Cardiac muscle cell (in vitro differentiated cells and primary cell): ENCODE data around the gene BCAP31. TPM values are rescaled to one million over a fixed set of nuclear protein-coding genes. Genes with fewer than 3 reads are reported as not detected.

Experiments
- DNase-seq, 2 donors: peaks; one replicate each; pipeline versions ENCODE4 v3.0.0 to v3.0.0-alpha.2; 2010 to 2017; ENCODE audit warnings: low read depth in 1 of 2, low spot score in 1 of 2
- H3K27ac ChIP-seq: fragments of 200-600 bp; sonication (generic); 2 replicates; pipeline ENCODE4 v1.5.1; 2016
- H3K27me3 ChIP-seq: fragments of 200-600 bp; sonication (generic); 2 replicates; pipeline ENCODE4 v1.6.0; 2016; ENCODE audit warnings: control low read depth
- H3K36me3 ChIP-seq: fragments of 200-600 bp; sonication (generic); 2 replicates; pipeline ENCODE4 v1.5.1; 2016; ENCODE audit warnings: control low read depth
- H3K4me1 ChIP-seq: fragments of 200-600 bp; sonication (generic); 2 replicates; pipeline ENCODE4 v1.8.1; 2017; ENCODE audit warnings: low read depth, mild to moderate bottlenecking, mixed run types
- H3K4me3 ChIP-seq: fragments of 200-600 bp; sonication (generic); 2 replicates; pipeline ENCODE4 v1.5.1; 2016; ENCODE audit warnings: mild to moderate bottlenecking
- H3K9me3 ChIP-seq: fragments of 200-600 bp; sonication (generic); 2 replicates; pipeline ENCODE4 v1.5.1; 2017; ENCODE audit warnings: low read depth, mild to moderate bottlenecking, control low read depth
- polyA plus RNA-seq: library from polyadenylated mRNA; unstranded; fragments of >200 nt; fragmentation: Nextera tagmentation; extraction: Ambion mirVana; gene quantifications from 2 replicates; pipeline ENCODE4 v1.2.1, GENCODE V29; 2016
- total RNA-seq: library from RNA; depleted of rRNA; stranded (reverse); fragments of >200 nt; gene quantifications from 2 replicates; pipeline ENCODE4 v1.2.3, GENCODE V29; 2016
- TF ChIP-seq, protein P1 (sequence below): IDR thresholded peaks from 2 replicates; pipeline ENCODE4 v1.5.1; 2012; ENCODE audit warnings: low read depth, mild to moderate bottlenecking, low read length

Gene BCAP31
- total and polyA plus RNA-seq, 2 experiments from 2014 or later, result 74.7 to 269 TPM

DNA sequence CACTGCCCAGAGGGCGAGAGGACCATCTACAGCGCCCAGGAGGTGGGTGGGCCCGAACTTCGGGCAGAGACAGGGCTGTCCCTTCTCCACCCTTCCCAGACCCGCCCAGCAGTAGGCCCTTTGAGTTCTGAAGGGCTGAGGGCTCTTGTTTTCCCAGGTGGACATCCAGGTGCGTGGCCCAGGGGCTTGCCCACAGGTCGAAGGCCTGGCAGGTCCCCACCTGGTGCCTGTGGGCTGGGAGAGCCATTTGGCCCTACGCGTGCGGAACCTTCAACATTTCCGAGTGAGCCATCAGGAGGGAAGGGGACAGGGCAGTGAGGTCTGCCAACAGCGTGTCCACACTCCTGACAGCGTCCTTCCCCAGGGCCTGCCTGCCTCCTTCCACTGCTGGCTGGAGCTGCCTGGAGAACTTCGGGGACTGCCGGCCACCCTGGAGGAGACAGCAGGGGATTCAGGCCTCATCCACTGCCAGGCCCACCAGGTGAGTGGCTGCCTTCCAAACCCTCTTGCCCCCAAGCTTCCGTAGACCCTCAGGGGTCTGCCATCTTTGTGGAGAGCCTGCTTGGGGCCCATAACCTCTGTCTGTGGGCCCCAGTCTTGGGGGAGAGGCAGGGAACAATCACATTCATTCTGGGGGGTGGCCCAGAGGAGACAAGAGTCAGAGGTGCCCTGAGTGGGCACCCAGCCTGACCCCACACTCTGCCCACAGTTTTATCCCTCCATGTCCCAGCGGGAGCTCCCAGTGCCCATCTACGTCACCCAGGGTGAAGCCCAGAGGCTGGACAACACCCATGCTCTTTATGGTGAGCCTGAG, 46.6 kb upstream of the BCAP31 start:
- H3K4me1 ChIP-seq, result peaks cover 3% of the 10 kb centered on the region
- TF ChIP-seq, protein P1, sequence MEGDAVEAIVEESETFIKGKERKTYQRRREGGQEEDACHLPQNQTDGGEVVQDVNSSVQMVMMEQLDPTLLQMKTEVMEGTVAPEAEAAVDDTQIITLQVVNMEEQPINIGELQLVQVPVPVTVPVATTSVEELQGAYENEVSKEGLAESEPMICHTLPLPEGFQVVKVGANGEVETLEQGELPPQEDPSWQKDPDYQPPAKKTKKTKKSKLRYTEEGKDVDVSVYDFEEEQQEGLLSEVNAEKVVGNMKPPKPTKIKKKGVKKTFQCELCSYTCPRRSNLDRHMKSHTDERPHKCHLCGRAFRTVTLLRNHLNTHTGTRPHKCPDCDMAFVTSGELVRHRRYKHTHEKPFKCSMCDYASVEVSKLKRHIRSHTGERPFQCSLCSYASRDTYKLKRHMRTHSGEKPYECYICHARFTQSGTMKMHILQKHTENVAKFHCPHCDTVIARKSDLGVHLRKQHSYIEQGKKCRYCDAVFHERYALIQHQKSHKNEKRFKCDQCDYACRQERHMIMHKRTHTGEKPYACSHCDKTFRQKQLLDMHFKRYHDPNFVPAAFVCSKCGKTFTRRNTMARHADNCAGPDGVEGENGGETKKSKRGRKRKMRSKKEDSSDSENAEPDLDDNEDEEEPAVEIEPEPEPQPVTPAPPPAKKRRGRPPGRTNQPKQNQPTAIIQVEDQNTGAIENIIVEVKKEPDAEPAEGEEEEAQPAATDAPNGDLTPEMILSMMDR, result no peak
- H3K27ac ChIP-seq, result no peak overlapping the region
- H3K27me3 ChIP-seq, result no peaks in the 10 kb centered on the region
- DNase-seq, result no peak
- no peaks in the 10 kb centered on the region for H3K36me3 ChIP-seq
- H3K4me3 ChIP-seq, result no peak overlapping the region
- H3K9me3 ChIP-seq, result no peaks in the 10 kb centered on the region

DNA sequence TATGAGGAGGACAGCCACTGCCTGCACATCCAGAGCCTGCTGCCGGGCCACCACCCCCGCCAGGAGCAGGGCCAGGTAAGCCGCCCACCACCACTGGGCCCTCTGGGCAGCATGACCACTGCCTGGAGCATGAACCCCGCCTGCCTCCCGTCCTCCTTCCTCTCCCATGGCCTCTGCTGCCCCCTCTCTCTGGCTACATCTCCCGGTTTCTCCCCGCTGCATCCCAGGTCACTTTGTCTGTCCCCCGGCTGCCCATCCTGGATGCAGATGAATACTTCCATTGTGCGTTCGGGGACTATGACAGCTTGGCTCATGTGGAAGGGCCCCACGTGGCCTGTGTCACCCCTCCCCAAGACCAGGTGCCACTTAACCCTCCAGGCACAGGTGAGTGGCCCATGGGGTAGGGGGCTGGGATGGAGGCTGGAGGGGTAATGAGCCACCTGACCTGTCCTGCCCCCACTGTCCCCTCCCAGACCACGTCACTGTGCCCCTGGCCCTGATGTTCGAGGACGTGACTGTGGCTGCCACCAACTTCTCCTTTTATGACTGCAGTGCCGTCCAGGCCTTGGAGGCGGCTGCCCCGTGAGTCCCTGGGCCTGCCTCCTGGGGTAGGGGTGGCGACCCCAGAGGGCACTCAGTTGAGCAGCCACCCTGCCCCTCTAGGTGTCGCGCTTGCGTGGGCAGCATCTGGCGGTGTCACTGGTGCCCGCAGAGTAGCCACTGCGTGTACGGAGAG, 45.8 kb upstream of the BCAP31 start:
- no peaks in the 10 kb centered on the region for H3K27me3 ChIP-seq
- H3K4me1 ChIP-seq, result peaks cover 5% of the 10 kb centered on the region
- no peak for DNase-seq
- H3K36me3 ChIP-seq, result no peaks in the 10 kb centered on the region
- TF ChIP-seq, protein P1, result no peak
- H3K4me3 ChIP-seq, result no peak overlapping the region
- no peaks in the 10 kb centered on the region for H3K9me3 ChIP-seq
- H3K27ac ChIP-seq, result no peak overlapping the region

DNA sequence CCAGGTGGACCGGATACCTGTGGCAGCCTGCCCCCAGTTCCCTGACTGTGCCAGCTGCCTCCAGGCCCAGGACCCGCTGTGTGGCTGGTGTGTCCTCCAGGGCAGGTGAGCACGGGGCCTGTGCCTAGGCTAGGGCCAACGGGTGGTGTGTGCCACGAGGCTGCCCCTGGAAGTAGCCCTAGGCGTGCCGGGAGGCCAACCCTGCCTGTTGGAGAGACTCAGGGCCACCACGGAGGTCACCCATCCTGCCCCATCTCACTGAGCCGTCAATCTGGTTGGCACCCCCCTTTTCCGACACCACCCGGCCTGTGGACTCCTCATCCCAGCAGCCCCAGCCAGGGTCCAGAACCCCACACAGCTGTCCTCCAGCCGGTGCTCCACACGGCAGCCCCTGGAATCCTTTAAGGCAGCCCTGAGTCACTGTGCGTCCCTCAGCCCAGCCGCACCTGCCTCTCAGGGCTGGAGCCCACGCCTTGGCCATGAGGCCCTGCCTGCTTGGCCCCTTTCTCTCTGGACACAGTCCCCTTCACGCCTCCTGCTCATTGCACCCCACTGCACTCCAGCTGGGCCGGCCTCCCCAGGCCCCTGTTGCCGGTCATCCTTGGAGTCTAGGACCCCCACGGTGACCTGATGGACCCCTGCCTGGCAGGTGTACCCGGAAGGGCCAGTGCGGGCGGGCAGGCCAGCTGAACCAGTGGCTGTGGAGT, 45.1 kb upstream of the BCAP31 start:
- H3K36me3 ChIP-seq, result no peaks in the 10 kb centered on the region
- TF ChIP-seq, protein P1, result no peak
- no peaks in the 10 kb centered on the region for H3K27me3 ChIP-seq
- no peak for DNase-seq
- no peak overlapping the region for H3K27ac ChIP-seq
- H3K9me3 ChIP-seq, result no peaks in the 10 kb centered on the region
- no peak overlapping the region for H3K4me3 ChIP-seq
- H3K4me1 ChIP-seq, result peaks cover 5% of the 10 kb centered on the region

DNA sequence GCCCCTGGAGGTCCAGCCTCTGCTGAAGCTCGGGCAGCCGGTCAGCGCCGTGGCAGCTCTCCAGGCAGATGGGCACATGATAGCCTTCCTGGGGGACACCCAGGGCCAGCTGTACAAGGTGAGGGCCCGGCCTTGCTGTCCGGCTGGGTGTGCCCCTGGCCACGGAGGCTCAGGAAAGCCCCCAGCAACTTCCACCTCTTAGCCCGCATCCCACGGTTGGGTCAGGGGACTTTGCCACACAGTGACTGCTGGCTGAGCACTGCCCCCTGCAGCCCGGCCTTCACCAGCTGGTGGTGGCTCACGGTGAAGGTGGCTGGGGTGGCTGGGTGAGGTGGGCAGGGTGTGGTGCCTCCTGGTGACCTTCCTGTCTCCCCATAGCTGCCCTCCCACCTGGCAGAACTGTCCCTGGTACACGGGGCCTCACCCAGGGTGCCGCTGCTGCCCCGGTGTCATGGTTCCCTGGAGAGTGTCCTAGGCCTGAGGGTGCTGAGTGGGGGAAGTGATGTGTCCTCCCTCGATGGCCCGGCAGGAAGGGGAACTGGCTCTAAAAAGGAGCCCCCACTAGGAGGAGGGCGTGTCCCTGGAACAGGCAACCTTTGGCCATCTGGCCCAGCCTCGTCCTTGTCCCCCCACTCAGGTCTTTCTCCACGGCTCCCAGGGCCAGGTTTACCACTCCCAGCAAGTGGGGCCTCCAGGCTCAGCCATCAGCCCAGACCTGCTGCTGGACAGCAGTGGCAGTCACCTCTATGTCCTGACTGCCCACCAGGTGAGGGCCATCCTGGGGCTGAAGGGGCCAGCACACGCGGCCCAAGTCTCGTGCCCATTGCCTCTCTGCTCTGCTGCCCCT, 44.3 kb upstream of the BCAP31 start:
- Histone ChIP-seq H3K27ac (no peak overlapping the region), H3K27me3 (no peaks in the 10 kb centered on the region), H3K4me3 (no peak overlapping the region), H3K9me3 (no peaks in the 10 kb centered on the region), H3K4me1 (peaks cover 5% of the 10 kb centered on the region), H3K36me3 (no peaks in the 10 kb centered on the region)
- no peak for DNase-seq
- TF ChIP-seq, protein P1, result no peak

DNA sequence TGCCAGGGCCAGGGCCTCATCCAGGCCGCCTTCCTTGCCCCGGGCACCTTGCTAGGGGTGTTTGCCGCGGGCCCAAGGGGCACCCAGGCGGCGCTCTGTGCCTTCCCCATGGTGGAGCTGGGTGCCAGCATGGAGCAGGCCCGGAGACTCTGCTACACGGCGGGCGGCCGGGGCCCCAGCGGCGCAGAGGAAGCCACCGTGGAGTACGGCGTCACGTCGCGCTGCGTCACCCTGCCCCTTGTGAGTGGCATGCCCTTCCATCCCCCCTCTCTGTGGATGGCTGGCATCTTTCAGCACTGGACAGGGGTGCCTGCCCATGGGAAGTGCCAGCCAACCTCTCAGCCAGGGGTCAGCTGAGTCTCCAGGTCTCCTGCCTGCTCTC, 43.5 kb upstream of the BCAP31 start:
- no peaks in the 10 kb centered on the region for H3K9me3 ChIP-seq
- peaks cover 5% of the 10 kb centered on the region for H3K4me1 ChIP-seq
- no peak for DNase-seq
- no peak overlapping the region for H3K27ac ChIP-seq
- H3K4me3 ChIP-seq, result no peak overlapping the region
- H3K36me3 ChIP-seq, result no peaks in the 10 kb centered on the region
- TF ChIP-seq, protein P1, result no peak
- no peaks in the 10 kb centered on the region for H3K27me3 ChIP-seq
